Bone marrow (tissue), 2 donors: ENCODE results near the gene CAMKV.
"Not testable (repeated sequence)": the region's sequence is repeated elsewhere in the genome, so short reads cannot be mapped to it uniquely, and the experiment has no call there.

Source experiments
- DNase-seq, 2 donors: peaks; one replicate each; lab custom pipeline; 2025; lab: John Stamatoyannopoulos, UW

The CAMKV gene

GRCh38 chr3:49855662-49856061 lies 14.0 kb downstream of the CAMKV start:
- DNase-seq, result no peak

GRCh38 chr3:49845694-49846093 lies 24.0 kb downstream of the CAMKV start:
- no peak for DNase-seq

DNA sequence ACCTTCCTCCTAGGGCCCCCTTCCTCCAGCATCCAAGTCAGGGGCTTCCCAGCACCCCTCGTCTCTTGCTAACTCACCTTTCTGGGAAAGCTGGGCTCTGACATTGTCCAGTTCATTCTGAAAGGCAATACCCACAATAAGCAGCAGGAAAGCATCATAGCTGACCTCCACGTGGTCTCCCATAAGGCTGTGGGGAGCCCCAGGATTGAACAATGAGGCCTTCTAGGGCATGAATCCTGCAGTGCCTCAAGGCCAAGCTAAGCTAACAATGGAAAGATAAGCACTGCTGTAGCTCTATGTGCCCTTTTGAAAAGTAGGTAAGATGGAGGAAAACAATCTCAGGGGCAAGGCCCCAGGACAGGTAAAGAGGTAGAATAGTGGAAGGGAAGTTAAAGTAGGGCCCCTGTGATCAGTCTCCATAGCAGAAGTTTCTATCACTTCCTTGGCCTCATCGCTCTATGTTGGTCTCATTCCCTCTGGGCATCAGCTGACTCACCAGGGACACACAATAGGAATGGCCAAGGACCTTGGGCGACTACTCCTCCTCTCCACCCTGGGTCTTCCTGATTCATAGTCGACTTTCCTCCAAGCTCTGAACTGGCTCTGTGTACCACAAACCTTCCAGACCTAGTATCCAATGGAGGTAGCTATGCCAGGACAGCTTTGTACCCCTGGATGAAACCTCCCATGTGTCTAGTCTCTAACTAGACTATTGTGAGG lies 25.1 kb downstream of the CAMKV start:
- DNase-seq, result no peak

DNA sequence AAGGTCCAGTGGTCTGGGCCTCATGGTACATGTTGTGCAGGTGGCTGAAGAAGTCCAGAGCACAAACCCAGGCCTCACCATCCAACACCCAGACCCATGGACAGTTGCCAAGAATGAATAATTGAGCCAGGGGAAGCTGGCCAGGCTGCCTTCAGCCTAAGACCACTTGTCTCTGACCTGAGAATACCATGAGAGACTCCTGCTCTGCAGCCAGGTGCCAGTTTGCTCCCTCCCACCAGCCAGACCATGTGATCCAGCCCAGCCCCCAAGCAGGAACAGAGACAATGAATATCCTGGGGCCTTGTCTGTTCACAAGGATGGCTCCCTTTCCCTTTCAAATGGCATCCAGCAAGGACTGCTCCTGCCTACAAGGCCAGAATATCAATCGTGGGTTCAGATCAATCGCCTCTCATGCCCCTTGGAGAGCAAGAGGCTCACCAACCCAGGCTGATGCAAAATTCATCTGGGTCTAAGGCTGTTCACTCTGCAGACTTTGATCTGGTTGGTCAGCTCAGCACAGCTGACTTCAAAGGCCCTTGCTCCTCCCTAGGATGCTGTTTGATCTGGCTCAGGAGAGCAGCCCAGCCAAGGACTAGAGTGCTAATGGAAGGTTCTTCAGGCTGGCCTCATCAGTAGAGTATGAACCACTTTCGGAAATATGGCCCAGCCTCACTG lies 26.7 kb downstream of the CAMKV start:
- no peak for DNase-seq

GRCh38 chr3:49841806-49842205 lies 27.9 kb downstream of the CAMKV start:
- no peak for DNase-seq

DNA sequence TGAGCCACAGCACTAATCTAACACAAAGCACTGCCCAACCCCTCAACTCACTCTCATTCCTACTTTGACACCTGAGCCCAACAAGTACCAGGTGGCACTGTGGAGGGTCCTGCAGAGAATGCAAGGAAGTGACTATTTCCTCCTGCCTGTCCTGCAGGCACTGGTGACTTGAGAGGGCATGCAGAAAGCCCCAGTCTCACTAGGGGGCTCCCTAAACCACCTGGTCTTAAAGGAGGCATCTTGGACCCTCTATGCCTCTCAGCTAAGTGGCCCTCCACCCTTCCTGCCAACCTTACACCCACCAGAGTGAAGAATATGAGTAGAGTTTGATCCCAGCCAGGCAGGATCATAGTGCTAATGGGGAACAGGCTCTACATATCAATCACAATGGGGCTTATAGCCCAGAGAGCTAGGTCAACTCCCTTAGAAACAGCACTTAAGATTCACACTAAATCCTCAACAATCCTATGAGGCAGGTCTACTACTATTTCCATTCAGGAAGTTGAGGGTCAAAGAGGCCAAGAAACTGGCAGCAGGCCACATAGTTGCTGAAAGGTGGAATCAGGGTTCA lies 28.5 kb downstream of the CAMKV start:
- peak in 1 of 2 donors; percentile 41 for DNase-seq

DNA sequence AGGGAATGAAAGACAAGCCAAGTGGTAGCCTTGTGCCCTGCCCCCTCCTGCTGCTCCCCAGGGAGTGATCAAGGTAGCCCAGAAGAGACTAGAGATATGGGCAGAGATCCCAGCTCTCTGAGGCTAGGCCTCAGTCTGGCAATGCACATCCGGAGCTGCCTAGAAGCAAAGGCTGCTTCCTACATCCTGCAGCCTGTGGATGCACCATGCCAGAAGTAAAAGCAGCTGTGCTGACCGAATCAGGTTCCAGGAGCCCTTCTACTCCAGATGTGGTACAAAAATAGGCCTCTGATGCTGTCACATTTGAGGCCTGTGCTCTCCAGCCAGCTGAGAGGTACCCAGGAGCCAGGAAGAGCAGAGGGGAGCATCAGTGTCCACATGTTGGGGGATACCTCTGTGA lies 29.3 kb downstream of the CAMKV start:
- no peak for DNase-seq

DNA sequence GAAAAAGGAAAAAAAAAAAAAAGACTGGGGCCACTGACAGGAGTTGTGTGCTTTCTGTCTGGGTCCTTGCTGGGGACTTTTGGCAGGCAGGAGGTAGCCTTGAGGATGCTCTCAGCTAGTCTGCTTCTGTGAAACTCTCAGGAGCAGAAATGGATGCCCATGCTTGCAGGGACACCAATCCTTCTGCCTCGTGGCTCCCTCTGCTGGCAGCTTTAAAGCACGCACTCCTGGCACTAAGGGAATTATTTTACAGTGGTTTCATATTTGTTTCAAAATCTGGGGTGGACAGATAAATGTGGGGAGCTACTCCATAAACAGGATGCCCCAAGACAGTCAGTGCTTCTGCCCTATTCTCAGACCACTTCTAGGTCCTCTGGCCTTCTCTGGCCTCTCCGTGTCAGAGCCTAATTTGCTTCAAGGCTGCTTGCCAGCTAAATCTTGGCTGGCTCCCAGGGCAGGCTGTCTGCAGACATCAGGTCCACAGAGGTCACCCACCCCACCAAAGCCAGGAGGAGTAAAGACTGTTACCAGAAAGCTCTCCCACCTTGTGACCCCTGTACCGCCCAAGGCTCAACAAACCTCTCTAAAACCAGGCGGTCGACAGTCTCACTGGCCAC lies 30.4 kb downstream of the CAMKV start:
- peak; percentile 12 to 91 for DNase-seq

DNA sequence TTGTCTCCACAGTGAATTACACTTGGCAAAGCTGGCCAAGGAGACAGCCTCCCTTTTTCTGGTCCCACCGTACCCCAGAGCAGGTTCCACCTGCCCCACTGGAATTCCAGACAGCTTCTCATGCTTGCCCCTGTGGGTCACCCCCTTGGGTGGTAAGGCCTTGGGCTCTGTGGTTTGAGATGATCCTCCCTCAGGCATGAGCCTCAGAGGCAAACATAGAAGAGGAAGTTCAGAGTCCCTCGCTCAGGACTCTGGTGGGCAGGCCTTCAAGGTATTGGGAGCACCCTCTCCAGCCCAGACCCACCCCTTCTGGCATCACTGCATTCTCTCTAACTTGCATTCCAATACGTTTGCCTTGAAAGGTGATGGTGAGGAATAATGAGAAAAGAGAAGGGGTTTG lies 38.4 kb downstream of the CAMKV start:
- DNase-seq, result peak in 1 of 2 donors; percentile 25

- no peak for DNase-seq
Measured at GRCh38 chr3:49826016-49826415, 43.7 kb downstream of the CAMKV start.

- DNase-seq, result not testable (repeated sequence)
Measured at GRCh38 chr3:49823131-49823530, 46.6 kb downstream of the CAMKV start.

GRCh38 chr3:49813497-49814174 lies 56.1 kb downstream of the CAMKV start, which contains the start of gene UBA7:
Gene UBA7 (minus strand): TSS chr3:49813953. CDS start chr3:49813787, 166 bp downstream.
- DNase-seq, result peak in 1 of 2 donors; percentile 73

GRCh38 chr3:49812916-49813496 lies 56.7 kb downstream of the CAMKV start:
- no peak for DNase-seq
